SU-DHL-6 (cell line): Measurements from ENCODE around the gene OSBP2.

ENCODE experiments used
- H2AFZ ChIP-seq: fragments of 200-600 bp; sonication (generic); 2 replicates; pipeline ENCODE4 v1.6.1; 2014; ENCODE audit warnings: low read depth, mild to moderate bottlenecking, moderate library complexity, mixed read lengths, antibody characterized with exemption, low read length; ENCODE audit not compliant: severe bottlenecking
- H3F3A ChIP-seq: fragments of 200-600 bp; shearing (Covaris generic); 2 replicates; pipeline ENCODE4 v1.6.0; 2016; ENCODE audit warnings: antibody characterized with exemption, mild to moderate bottlenecking; ENCODE audit not compliant: insufficient read depth
- H3K27ac ChIP-seq: fragments of 200-600 bp; sonication (generic); 2 replicates; pipeline ENCODE4 v1.5.1; 2016; ENCODE audit warnings: low read depth, mild to moderate bottlenecking, low read length, moderate library complexity, mixed read lengths
- H3K27me3 ChIP-seq: fragments of 200-600 bp; sonication (generic), shearing (Covaris generic); 2 replicates; pipeline ENCODE4 v1.6.0; 2014; ENCODE audit warnings: mild to moderate bottlenecking, low read length
- H3K36me3 ChIP-seq: fragments of 200-600 bp; sonication (generic); 2 replicates; pipeline ENCODE4 v1.6.1; 2014; ENCODE audit warnings: mild to moderate bottlenecking, low read length, mixed read lengths
- H3K4me2 ChIP-seq: fragments of 300-600, 200-600 bp; shearing (Covaris generic), sonication (generic); 2 replicates; pipeline ENCODE4 v1.6.0; 2014; ENCODE audit warnings: low read length, low read depth, mild to moderate bottlenecking; ENCODE audit not compliant: poor library complexity, severe bottlenecking
- H3K4me3 ChIP-seq: fragments of 200-600 bp; sonication (generic); 2 replicates; pipeline ENCODE4 v1.5.1; 2014; ENCODE audit warnings: antibody characterized with exemption, low read length, mild to moderate bottlenecking, mixed read lengths; ENCODE audit not compliant: insufficient read depth, poor library complexity, severe bottlenecking
- H3K79me2 ChIP-seq: fragments of 200-600 bp; sonication (generic); 2 replicates; pipeline ENCODE4 v1.6.1; 2014; ENCODE audit warnings: mild to moderate bottlenecking, low read length, moderate library complexity; ENCODE audit not compliant: insufficient read depth
- H3K9ac ChIP-seq: fragments of 200-600 bp; sonication (generic); 2 replicates; pipeline ENCODE4 v1.7.0; 2014; ENCODE audit warnings: mild to moderate bottlenecking, low read length
- H3K9me2 ChIP-seq: fragments of 200-600 bp; sonication (generic); replicated peaks from 2 replicates; pipeline ENCODE4 v1.6.1; 2014; ENCODE audit warnings: low read length; ENCODE audit not compliant: insufficient read depth
- H3K9me3 ChIP-seq: fragments of 200-600 bp; sonication (generic); 2 replicates; pipeline ENCODE4 v1.6.1; 2014; ENCODE audit warnings: low read length, mixed read lengths; ENCODE audit not compliant: insufficient read depth
- H4K20me1 ChIP-seq: fragments of 200-600 bp; sonication (generic); 2 replicates; pipeline ENCODE4 v1.6.1; 2014; ENCODE audit warnings: low read depth, mild to moderate bottlenecking, antibody characterized with exemption, low read length, moderate library complexity, mixed read lengths
- CTCF ChIP-seq: fragments of 200-600 bp; sonication (generic); IDR thresholded peaks from one replicate; pipeline ENCODE4 v1.5.1; 2017; ENCODE audit warnings: antibody characterized with exemption, mild to moderate bottlenecking, low read length, moderate library complexity; ENCODE audit not compliant: insufficient read depth, poor library complexity, severe bottlenecking
- EZH2phosphoT487 ChIP-seq: fragments of 200-600 bp; sonication (generic), shearing (Covaris generic); conservative IDR thresholded peaks from 2 replicates; pipeline ENCODE4 v1.6.1; 2018; ENCODE audit warnings: mild to moderate bottlenecking, antibody characterized with exemption, low read length, moderate library complexity, mixed read lengths

Gene OSBP2

GRCh38 chr22:30743257-30744020 lies 48.8 kb downstream of the OSBP2 start:
- Histone ChIP-seq H3K79me2 (no peaks in the 10 kb centered on the region), H3K27me3 (no peaks in the 10 kb centered on the region), H2AFZ (no peak overlapping the region), H3K4me2 (no peak overlapping the region), H3K4me3 (no peak overlapping the region), H3K9me2 (no peaks in the 10 kb centered on the region), H3K9me3 (no peaks in the 10 kb centered on the region), H3K27ac (no peak overlapping the region), H4K20me1 (no peaks in the 10 kb centered on the region), H3K36me3 (no peaks in the 10 kb centered on the region), H3K9ac (no peak overlapping the region), H3F3A (no peaks in the 10 kb centered on the region)
- TF ChIP-seq EZH2phosphoT487, result no peak

- Histone ChIP-seq H3K9me3 (no peaks in the 10 kb centered on the region), H3K4me3 (no peak overlapping the region), H3K36me3 (no peaks in the 10 kb centered on the region), H2AFZ (no peak overlapping the region), H3K27me3 (no peaks in the 10 kb centered on the region), H3K27ac (no peak overlapping the region), H3K79me2 (no peaks in the 10 kb centered on the region), H3K9me2 (no peaks in the 10 kb centered on the region), H4K20me1 (no peaks in the 10 kb centered on the region), H3F3A (no peaks in the 10 kb centered on the region), H3K9ac (no peak overlapping the region), H3K4me2 (no peak overlapping the region)
- no peak for TF ChIP-seq CTCF
- no peak for TF ChIP-seq EZH2phosphoT487
Measured at GRCh38 chr22:30744224-30744623, 49.5 kb downstream of the OSBP2 start.

DNA sequence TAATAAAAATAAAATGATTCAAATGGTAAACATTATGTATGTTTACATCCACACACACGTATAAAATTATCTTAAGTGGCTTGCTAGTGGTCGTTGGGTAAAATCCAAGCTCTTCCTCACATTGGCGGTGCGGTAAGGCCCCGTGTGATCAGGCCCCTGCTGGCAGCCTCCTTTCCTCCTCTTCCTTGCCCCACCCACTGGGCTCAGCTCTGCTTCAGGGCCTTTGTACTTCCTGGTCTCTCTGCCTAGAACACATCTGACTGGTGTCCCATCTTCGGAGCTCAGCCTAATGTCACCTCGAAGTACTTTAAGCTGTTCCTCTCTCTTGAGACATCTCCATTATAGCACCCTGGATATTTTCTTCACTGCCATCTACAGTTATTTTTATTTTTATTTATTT lies 52.8 kb downstream of the OSBP2 start:
- Histone ChIP-seq H3K4me2 (no peak overlapping the region), H3K4me3 (no peak overlapping the region), H3K36me3 (no peaks in the 10 kb centered on the region), H3K9ac (no peak overlapping the region), H3K9me2 (no peaks in the 10 kb centered on the region), H3F3A (no peaks in the 10 kb centered on the region), H2AFZ (no peak overlapping the region), H3K27me3 (no peaks in the 10 kb centered on the region), H4K20me1 (no peaks in the 10 kb centered on the region), H3K27ac (no peak overlapping the region), H3K79me2 (no peaks in the 10 kb centered on the region), H3K9me3 (no peaks in the 10 kb centered on the region)
- TF ChIP-seq EZH2phosphoT487 (no peak), CTCF (no peak)

DNA sequence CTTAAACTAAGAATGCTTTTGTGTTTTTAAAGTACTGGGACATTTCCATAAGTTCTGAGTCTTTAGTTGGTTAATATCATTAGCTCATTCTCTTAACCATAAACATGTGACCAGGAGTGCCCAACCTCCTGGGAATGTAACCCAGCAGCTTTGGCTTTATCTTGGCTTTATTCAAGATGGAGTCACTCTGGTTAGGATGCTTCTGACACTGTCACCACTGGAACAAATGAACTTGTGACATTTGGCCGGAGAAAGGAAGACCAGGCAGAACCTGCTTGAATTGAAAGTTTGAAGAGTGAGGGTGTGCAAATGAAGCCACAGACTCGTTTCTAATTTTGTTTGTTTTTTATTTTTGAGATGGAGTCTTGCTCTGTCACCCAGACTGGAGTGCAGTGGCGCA lies 54.6 kb downstream of the OSBP2 start:
- H3K4me3 ChIP-seq, result no peak overlapping the region

More for the DNA sequence above, 54.6 kb downstream of the OSBP2 start:
- no peaks in the 10 kb centered on the region for H3K79me2 ChIP-seq
- no peak overlapping the region for H3K4me2 ChIP-seq
- TF ChIP-seq CTCF (no peak), EZH2phosphoT487 (no peak)
- no peaks in the 10 kb centered on the region for H4K20me1 ChIP-seq
- no peaks in the 10 kb centered on the region for H3F3A ChIP-seq
- no peaks in the 10 kb centered on the region for H3K27me3 ChIP-seq
- no peak overlapping the region for H2AFZ ChIP-seq
- H3K9me3 ChIP-seq, result no peaks in the 10 kb centered on the region
- no peaks in the 10 kb centered on the region for H3K36me3 ChIP-seq
- H3K27ac ChIP-seq, result no peak overlapping the region
- no peaks in the 10 kb centered on the region for H3K9me2 ChIP-seq
- no peak overlapping the region for H3K9ac ChIP-seq
